Measurements from ENCODE around the gene GRK5.

GRK5 gene

DNA sequence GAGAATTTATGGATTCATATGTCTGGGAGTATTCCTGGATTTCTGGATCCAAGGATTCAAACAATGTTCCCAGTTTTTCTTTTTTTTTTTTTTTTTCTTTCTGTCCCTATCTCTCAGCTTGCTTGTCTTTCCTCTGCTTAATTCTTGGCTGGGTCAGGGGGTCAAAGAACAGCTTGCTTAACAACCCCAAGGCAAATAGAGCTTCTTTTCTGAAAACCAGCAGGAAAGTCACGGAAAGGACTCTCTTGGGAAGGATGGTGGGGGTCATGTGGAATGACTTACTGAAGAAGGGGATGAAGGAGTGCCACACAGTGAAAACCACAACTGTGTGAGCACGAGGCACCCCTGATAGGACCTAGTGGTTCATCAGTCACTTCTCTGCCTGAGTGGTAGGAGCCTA, 36.1 kb downstream of the GRK5 start:
- TF ChIP-seq, protein P1, sequence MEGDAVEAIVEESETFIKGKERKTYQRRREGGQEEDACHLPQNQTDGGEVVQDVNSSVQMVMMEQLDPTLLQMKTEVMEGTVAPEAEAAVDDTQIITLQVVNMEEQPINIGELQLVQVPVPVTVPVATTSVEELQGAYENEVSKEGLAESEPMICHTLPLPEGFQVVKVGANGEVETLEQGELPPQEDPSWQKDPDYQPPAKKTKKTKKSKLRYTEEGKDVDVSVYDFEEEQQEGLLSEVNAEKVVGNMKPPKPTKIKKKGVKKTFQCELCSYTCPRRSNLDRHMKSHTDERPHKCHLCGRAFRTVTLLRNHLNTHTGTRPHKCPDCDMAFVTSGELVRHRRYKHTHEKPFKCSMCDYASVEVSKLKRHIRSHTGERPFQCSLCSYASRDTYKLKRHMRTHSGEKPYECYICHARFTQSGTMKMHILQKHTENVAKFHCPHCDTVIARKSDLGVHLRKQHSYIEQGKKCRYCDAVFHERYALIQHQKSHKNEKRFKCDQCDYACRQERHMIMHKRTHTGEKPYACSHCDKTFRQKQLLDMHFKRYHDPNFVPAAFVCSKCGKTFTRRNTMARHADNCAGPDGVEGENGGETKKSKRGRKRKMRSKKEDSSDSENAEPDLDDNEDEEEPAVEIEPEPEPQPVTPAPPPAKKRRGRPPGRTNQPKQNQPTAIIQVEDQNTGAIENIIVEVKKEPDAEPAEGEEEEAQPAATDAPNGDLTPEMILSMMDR (IDR thresholded peaks at IDR 0.05): no peak
- no peaks in the 10 kb centered on the region for H3K9me3 ChIP-seq

GRCh38 chr10:119243967-119244366, 36.6 kb downstream of the GRK5 start:
- TF ChIP-seq, protein P1 (IDR thresholded peaks at IDR 0.05): no peak
- H3K27me3 ChIP-seq: no peaks in the 10 kb centered on the region
- H3K4me1 ChIP-seq (ENCODE audit: control insufficient read depth in 1 of 2, insufficient read depth in 1 of 2, low read depth in 1 of 2, low read length in 1 of 2): no peaks in the 10 kb centered on the region
- no peak overlapping the region for H3K4me3 ChIP-seq (ENCODE audit: low read depth in 1 of 2, low read length in 1 of 2)
- H3K27ac ChIP-seq: no peak overlapping the region
- no peaks in the 10 kb centered on the region for H3K36me3 ChIP-seq
- H3K9me3 ChIP-seq: no peaks in the 10 kb centered on the region

More for the DNA sequence above, 36.1 kb downstream of the GRK5 start:
- Histone ChIP-seq H3K36me3 (no peaks in the 10 kb centered on the region), H3K4me3 (ENCODE audit: low read depth in 1 of 2, low read length in 1 of 2) (no peak overlapping the region), H3K27me3 (no peaks in the 10 kb centered on the region), H3K27ac (no peak overlapping the region), H3K4me1 (ENCODE audit: control insufficient read depth in 1 of 2, insufficient read depth in 1 of 2, low read depth in 1 of 2, low read length in 1 of 2) (no peaks in the 10 kb centered on the region)

GRCh38 chr10:119245272-119245671, 37.9 kb downstream of the GRK5 start:
- H3K27ac ChIP-seq: no peak overlapping the region
- TF ChIP-seq, protein P1 (IDR thresholded peaks at IDR 0.05): no peak
- no peaks in the 10 kb centered on the region for H3K9me3 ChIP-seq
- H3K27me3 ChIP-seq: no peaks in the 10 kb centered on the region
- no peaks in the 10 kb centered on the region for H3K36me3 ChIP-seq
- no peaks in the 10 kb centered on the region for H3K4me1 ChIP-seq (ENCODE audit: control insufficient read depth in 1 of 2, insufficient read depth in 1 of 2, low read depth in 1 of 2, low read length in 1 of 2)
- no peak overlapping the region for H3K4me3 ChIP-seq (ENCODE audit: low read depth in 1 of 2, low read length in 1 of 2)

- no peaks in the 10 kb centered on the region for H3K27me3 ChIP-seq
- no peaks in the 10 kb centered on the region for H3K4me1 ChIP-seq (ENCODE audit: control insufficient read depth in 1 of 2, insufficient read depth in 1 of 2, low read depth in 1 of 2, low read length in 1 of 2)
- TF ChIP-seq, protein P1 (IDR thresholded peaks at IDR 0.05): no peak
- no peaks in the 10 kb centered on the region for H3K36me3 ChIP-seq
- H3K27ac ChIP-seq: no peak overlapping the region
- no peaks in the 10 kb centered on the region for H3K9me3 ChIP-seq
- H3K4me3 ChIP-seq (ENCODE audit: low read depth in 1 of 2, low read length in 1 of 2): no peak overlapping the region
These were observed 39.6 kb downstream of the GRK5 start for GRCh38 chr10:119246862-119247549.

GRCh38 chr10:119247550-119247894, 40.2 kb downstream of the GRK5 start:
- TF ChIP-seq, protein P1 (IDR thresholded peaks at IDR 0.05): no peak
- Histone ChIP-seq H3K9me3 (no peaks in the 10 kb centered on the region), H3K4me3 (ENCODE audit: low read depth in 1 of 2, low read length in 1 of 2) (no peak overlapping the region), H3K4me1 (ENCODE audit: control insufficient read depth in 1 of 2, insufficient read depth in 1 of 2, low read depth in 1 of 2, low read length in 1 of 2) (no peaks in the 10 kb centered on the region), H3K36me3 (no peaks in the 10 kb centered on the region), H3K27me3 (no peaks in the 10 kb centered on the region), H3K27ac (no peak overlapping the region)

All from neutrophil (primary cell).